Neural progenitor cell (in vitro differentiated cells): ENCODE measurements around the gene PPP1R9A. TPM values are rescaled to one million over a fixed set of nuclear protein-coding genes. Genes with fewer than 3 reads are reported as not detected.

Source experiments
- DNase-seq: peaks from one replicate; pipeline ENCODE4 v3.0.0-alpha.2; 2016; ENCODE audit warnings: low spot score
- H2AFZ ChIP-seq: fragments of 200-600 bp; sonication (generic); replicated peaks from 2 replicates; pipeline ENCODE4 v1.6.1; 2016; ENCODE audit warnings: antibody characterized with exemption
- H3F3A ChIP-seq: fragments of 200-600 bp; sonication (generic); 2 replicates; pipeline ENCODE4 v1.6.1; 2016; ENCODE audit warnings: antibody characterized with exemption, low read depth
- H3K27ac ChIP-seq: fragments of 200-600 bp; sonication (generic); 2 replicates; pipeline ENCODE4 v1.5.1; 2016; ENCODE audit warnings: mild to moderate bottlenecking
- H3K27me3 ChIP-seq: fragments of 200-600 bp; sonication (generic); 2 replicates; pipeline ENCODE4 v1.6.1; 2016; ENCODE audit warnings: mild to moderate bottlenecking, moderate library complexity
- H3K36me3 ChIP-seq: fragments of 200-600 bp; sonication (generic); 2 replicates; pipeline ENCODE4 v1.5.1; 2016
- H3K4me1 ChIP-seq: fragments of 200-600 bp; sonication (generic); 2 replicates; pipeline ENCODE4 v1.6.1; 2016; ENCODE audit warnings: mixed run types
- H3K4me2 ChIP-seq: fragments of 200-600 bp; sonication (generic); 2 replicates; pipeline ENCODE4 v1.6.1; 2016
- H3K4me3 ChIP-seq: fragments of 200-600 bp; sonication (generic); 2 replicates; pipeline ENCODE4 v1.5.1; 2016
- H3K79me2 ChIP-seq: fragments of 200-600 bp; sonication (generic); 2 replicates; pipeline ENCODE4 v1.6.1; 2016; ENCODE audit warnings: low read depth
- H3K9ac ChIP-seq: fragments of 200-600 bp; sonication (generic); 2 replicates; pipeline ENCODE4 v1.6.1; 2016
- H3K9me3 ChIP-seq: fragments of 200-600 bp; sonication (generic); 2 replicates; pipeline ENCODE4 v1.5.1; 2016; ENCODE audit warnings: low read depth
- H4K20me1 ChIP-seq: fragments of 200-600 bp; sonication (generic); 2 replicates; pipeline ENCODE4 v1.6.1; 2016; ENCODE audit warnings: low read depth
- H3K27ac Mint-ChIP-seq: 3 replicates; pipeline ENCODE4 v1.8.0; 2021; ENCODE audit warnings: mixed read lengths
- H3K27me3 Mint-ChIP-seq: 2 replicates; pipeline ENCODE4 v1.8.0; 2022; ENCODE audit warnings: low read depth, mild to moderate bottlenecking, inconsistent platforms, moderate library complexity, mixed read lengths; ENCODE audit not compliant: insufficient read depth
- H3K36me3 Mint-ChIP-seq: 3 replicates; pipeline ENCODE4 v1.8.0; 2021; ENCODE audit warnings: mixed read lengths
- H3K4me1 Mint-ChIP-seq: 3 replicates; pipeline ENCODE4 v1.8.0; 2021; ENCODE audit warnings: mixed read lengths
- H3K4me3 Mint-ChIP-seq: 3 replicates; pipeline ENCODE4 v1.8.0; 2021; ENCODE audit warnings: mild to moderate bottlenecking, moderate library complexity, mixed read lengths
- H3K9me3 Mint-ChIP-seq: 3 replicates; pipeline ENCODE4 v1.8.0; 2020; ENCODE audit warnings: mixed read lengths
- EZH2 ChIP-seq: fragments of 200-600 bp; sonication (generic); IDR thresholded peaks from 2 replicates; pipeline ENCODE4 v1.6.1; 2017; ENCODE audit warnings: antibody characterized with exemption, mild to moderate bottlenecking, moderate library complexity
- EZH2phosphoT487 ChIP-seq: fragments of 200-600 bp; sonication (generic); IDR thresholded peaks from 2 replicates; pipeline ENCODE4 v1.6.1; 2017; ENCODE audit warnings: antibody characterized with exemption
- total RNA-seq: library from RNA; depleted of rRNA; stranded (reverse); fragments of >200 nt; gene quantifications from 2 replicates; pipeline ENCODE4 v1.2.3, GENCODE V29; 2015; ENCODE audit warnings: low replicate concordance
- TF ChIP-seq, protein P1 (sequence below): fragments of 200-600 bp; sonication (generic); IDR thresholded peaks from 2 replicates; pipeline ENCODE4 v1.5.1; 2017; ENCODE audit warnings: antibody characterized with exemption, mild to moderate bottlenecking

The PPP1R9A gene
- total RNA-seq, 1 donor from 2014 or later = 40.7 TPM

DNA sequence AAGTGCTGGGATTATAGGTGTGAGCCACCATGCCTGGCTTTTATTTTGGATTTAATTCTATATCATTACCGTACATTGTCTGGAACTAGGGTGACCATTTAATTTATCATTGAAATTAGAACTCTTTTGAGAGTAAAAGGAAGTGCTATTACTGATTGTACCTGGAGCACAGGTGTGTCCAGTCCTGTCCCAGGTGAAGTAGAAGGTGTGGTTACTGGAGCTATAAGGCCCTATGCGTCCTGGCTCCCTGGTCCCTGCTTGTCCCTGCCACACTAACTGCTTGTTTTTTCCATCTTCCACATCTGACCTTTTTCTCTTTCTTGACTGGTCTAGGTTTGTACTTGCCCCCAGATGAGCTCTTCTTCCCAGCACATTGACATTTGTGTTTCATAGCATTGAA is 147.0 kb downstream of the PPP1R9A start:
- peaks cover 7% of the 10 kb centered on the region for H3K4me1 Mint-ChIP-seq
- Histone ChIP-seq H3K4me1 (peaks cover 27% of the 10 kb centered on the region), H3K36me3 (no peaks in the 10 kb centered on the region), H4K20me1 (no peaks in the 10 kb centered on the region), H3F3A (no peaks in the 10 kb centered on the region), H3K79me2 (peaks cover 41% of the 10 kb centered on the region), H2AFZ (no peak overlapping the region), H3K4me3 (no peak overlapping the region), H3K9me3 (no peaks in the 10 kb centered on the region), H3K4me2 (no peak overlapping the region), H3K9ac (no peak overlapping the region), H3K27me3 (no peaks in the 10 kb centered on the region), H3K27ac (no peak overlapping the region)
- no peaks in the 10 kb centered on the region for H3K9me3 Mint-ChIP-seq
- DNase-seq = no peak
- H3K27ac Mint-ChIP-seq = no peak overlapping the region
- H3K4me3 Mint-ChIP-seq = no peak overlapping the region
- H3K27me3 Mint-ChIP-seq = no peaks in the 10 kb centered on the region
- no peaks in the 10 kb centered on the region for H3K36me3 Mint-ChIP-seq
- TF ChIP-seq, protein P1, sequence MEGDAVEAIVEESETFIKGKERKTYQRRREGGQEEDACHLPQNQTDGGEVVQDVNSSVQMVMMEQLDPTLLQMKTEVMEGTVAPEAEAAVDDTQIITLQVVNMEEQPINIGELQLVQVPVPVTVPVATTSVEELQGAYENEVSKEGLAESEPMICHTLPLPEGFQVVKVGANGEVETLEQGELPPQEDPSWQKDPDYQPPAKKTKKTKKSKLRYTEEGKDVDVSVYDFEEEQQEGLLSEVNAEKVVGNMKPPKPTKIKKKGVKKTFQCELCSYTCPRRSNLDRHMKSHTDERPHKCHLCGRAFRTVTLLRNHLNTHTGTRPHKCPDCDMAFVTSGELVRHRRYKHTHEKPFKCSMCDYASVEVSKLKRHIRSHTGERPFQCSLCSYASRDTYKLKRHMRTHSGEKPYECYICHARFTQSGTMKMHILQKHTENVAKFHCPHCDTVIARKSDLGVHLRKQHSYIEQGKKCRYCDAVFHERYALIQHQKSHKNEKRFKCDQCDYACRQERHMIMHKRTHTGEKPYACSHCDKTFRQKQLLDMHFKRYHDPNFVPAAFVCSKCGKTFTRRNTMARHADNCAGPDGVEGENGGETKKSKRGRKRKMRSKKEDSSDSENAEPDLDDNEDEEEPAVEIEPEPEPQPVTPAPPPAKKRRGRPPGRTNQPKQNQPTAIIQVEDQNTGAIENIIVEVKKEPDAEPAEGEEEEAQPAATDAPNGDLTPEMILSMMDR = no peak
- no peak for TF ChIP-seq EZH2

DNA sequence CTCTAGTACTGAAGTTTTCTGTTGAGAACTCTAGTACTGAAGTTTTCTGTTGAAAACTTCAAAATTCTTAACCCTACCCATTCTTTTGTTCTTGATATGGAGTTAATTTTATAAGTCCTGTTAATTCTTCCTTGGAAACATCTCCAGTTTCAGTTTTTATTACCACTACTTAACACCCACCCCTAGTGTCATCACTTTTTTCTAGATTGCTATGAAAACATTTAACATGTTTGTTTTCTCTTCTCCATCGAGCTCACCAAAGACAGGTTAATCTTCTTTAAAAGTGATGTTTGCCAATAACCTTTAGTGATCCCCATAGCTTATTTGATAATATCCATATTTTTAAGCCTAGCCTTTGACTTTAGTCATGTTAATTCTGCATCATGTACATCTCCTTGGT is 147.9 kb downstream of the PPP1R9A start:
- Histone ChIP-seq H3K4me2 (no peak overlapping the region), H4K20me1 (no peaks in the 10 kb centered on the region), H2AFZ (no peak overlapping the region), H3K27me3 (no peaks in the 10 kb centered on the region), H3K9ac (no peak overlapping the region), H3K9me3 (no peaks in the 10 kb centered on the region), H3K4me3 (no peak overlapping the region), H3F3A (no peaks in the 10 kb centered on the region), H3K27ac (no peak overlapping the region), H3K79me2 (peaks cover 36% of the 10 kb centered on the region), H3K36me3 (no peaks in the 10 kb centered on the region), H3K4me1 (peaks cover 27% of the 10 kb centered on the region)
- Mint-ChIP-seq H3K36me3 (no peaks in the 10 kb centered on the region), H3K4me1 (peaks cover 7% of the 10 kb centered on the region), H3K4me3 (no peak overlapping the region), H3K9me3 (no peaks in the 10 kb centered on the region), H3K27me3 (no peaks in the 10 kb centered on the region), H3K27ac (no peak overlapping the region)
- no peak for DNase-seq
- TF ChIP-seq, protein P1 = no peak
- TF ChIP-seq EZH2 = no peak
- no peak for TF ChIP-seq EZH2phosphoT487

DNA sequence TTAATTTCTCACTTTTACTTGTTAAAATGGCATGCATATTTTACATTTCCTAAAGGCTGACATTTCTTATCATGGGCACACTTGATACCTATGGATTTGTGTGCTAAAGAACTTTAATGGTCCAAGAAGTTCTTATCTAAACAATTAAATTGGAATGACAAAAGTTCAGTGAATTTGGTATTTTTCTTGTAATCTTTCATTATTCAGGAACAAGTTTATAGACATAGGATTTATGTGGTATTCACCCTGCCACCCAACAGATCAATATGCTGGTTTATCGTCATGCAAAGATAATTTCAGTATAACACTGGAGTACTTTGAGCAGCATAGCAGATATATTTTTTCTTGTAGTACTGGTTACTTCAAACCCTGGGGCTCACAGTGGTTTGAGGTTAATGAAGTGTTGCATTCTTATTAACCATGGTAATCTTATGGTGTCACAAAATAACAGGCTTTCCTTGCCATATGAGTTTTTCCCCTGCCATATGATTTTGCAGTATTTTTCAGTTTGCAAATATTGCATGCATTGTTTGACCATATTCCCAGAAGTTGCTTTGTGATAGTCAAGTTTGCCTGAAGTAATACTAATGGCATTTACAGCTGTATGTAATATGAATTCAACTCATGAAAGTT is 148.8 kb downstream of the PPP1R9A start:
- H2AFZ ChIP-seq = no peak overlapping the region

More for the DNA sequence above, 148.8 kb downstream of the PPP1R9A start:
- Histone ChIP-seq H3K36me3 (no peaks in the 10 kb centered on the region), H3K4me2 (no peak overlapping the region), H3K4me1 (peaks cover 17% of the 10 kb centered on the region), H3K4me3 (no peak overlapping the region), H3K27ac (no peak overlapping the region), H3K27me3 (no peaks in the 10 kb centered on the region), H3K9ac (no peak overlapping the region), H4K20me1 (no peaks in the 10 kb centered on the region), H3F3A (no peaks in the 10 kb centered on the region), H3K9me3 (no peaks in the 10 kb centered on the region), H3K79me2 (peaks cover 27% of the 10 kb centered on the region)
- TF ChIP-seq EZH2 (no peak), EZH2phosphoT487 (no peak)
- TF ChIP-seq, protein P1 = no peak
- H3K27me3 Mint-ChIP-seq = no peaks in the 10 kb centered on the region
- H3K4me3 Mint-ChIP-seq = no peak overlapping the region
- no peak for DNase-seq
- H3K9me3 Mint-ChIP-seq = no peaks in the 10 kb centered on the region
- H3K4me1 Mint-ChIP-seq = peaks cover 7% of the 10 kb centered on the region
- no peak overlapping the region for H3K27ac Mint-ChIP-seq
- no peaks in the 10 kb centered on the region for H3K36me3 Mint-ChIP-seq
